Mononuclear cell (primary cell): ENCODE data around the gene PSG4. TPM values are rescaled to one million over a fixed set of nuclear protein-coding genes. Genes with fewer than 3 reads are reported as not detected.
"Not testable (repeated sequence)": the region's sequence is repeated elsewhere in the genome, so short reads cannot be mapped to it uniquely, and the experiment has no call there.

Source experiments
- H3K27me3 ChIP-seq: 2 replicates; pipeline ENCODE4 v1.6.0; 2011; ENCODE audit warnings: low read length, control low read depth; ENCODE audit not compliant: insufficient read depth
- H3K4me1 ChIP-seq: 2 replicates; pipeline ENCODE4 v1.5.1; 2011; ENCODE audit warnings: mild to moderate bottlenecking, low read length, control low read depth; ENCODE audit not compliant: insufficient read depth
- H3K4me3 ChIP-seq: 2 replicates; pipeline ENCODE4 v1.5.1; 2011; ENCODE audit warnings: mild to moderate bottlenecking, low read length, moderate library complexity
- H3K9me3 ChIP-seq: 2 replicates; pipeline ENCODE4 v1.5.1; 2011; ENCODE audit warnings: low read depth, mild to moderate bottlenecking, control low read depth, low read length
- total RNA-seq: library from RNA; depleted of rRNA; stranded (reverse); fragments of >200 nt; gene quantifications from one replicate; pipeline ENCODE4 v1.2.3, GENCODE V29; 2012

The PSG4 gene
- total RNA-seq, 1 donor = not detected

DNA sequence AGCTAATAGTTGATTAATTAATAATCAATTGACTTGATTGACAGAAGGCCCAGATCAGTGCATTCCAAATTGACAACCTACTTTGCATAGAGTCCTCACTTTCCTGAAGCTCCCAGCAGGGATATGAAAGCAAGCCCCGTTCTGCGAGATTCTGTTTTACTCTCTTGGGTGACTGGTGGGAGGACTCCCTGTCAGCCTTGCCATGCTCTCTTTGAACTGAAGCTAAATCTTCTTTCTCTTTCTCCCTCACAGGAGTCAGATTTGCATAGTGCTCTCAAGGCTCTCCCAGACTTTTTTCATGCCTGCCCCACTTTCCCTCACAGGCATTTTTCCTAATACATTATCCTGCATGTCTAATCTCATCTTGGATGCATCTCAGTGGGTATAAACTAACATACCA is 10.4 kb upstream of the PSG4 start:
- not testable (repeated sequence) for H3K4me1 ChIP-seq, H3K27me3 ChIP-seq

GRCh38 chr19:43207991-43208390 is 2.6 kb upstream of the PSG4 start:
- Histone ChIP-seq H3K27me3 (no peaks in the 10 kb centered on the region), H3K4me3 (no peak overlapping the region), H3K4me1 (no peaks in the 10 kb centered on the region), H3K9me3 (no peaks in the 10 kb centered on the region)

More for the DNA sequence above, 10.4 kb upstream of the PSG4 start:
- H3K9me3 ChIP-seq, H3K4me3 ChIP-seq: not testable (repeated sequence)

GRCh38 chr19:43207174-43207573 is 1.7 kb upstream of the PSG4 start:
- H3K27me3 ChIP-seq, H3K9me3 ChIP-seq, H3K4me1 ChIP-seq, H3K4me3 ChIP-seq: not testable (repeated sequence)

GRCh38 chr19:43203611-43204010 is 1.8 kb downstream of the PSG4 start:
- H3K9me3 ChIP-seq, H3K4me3 ChIP-seq, H3K4me1 ChIP-seq, H3K27me3 ChIP-seq: not testable (repeated sequence)

DNA sequence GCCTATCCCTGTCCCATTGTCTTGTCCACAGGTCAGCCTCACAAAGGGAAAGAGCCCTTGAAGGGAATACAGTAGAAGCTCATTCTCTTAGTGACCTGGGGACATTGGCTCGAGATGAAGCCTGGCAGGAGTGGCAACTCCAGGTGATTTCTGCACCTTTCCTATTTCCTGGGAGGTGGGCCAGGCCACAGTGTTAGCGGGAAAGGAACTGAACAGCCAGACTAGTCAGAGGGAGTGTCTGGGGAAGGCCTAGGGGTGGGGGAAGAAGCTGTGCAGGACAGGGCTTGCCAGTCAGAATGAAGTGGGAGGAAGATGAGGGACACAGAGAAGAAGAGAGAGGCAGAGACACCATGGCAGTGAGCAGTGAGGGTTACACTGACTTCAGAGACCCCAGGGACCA is 3.5 kb downstream of the PSG4 start:
- H3K4me1 ChIP-seq, H3K9me3 ChIP-seq, H3K27me3 ChIP-seq, H3K4me3 ChIP-seq: not testable (repeated sequence)

- not testable (repeated sequence) for H3K27me3 ChIP-seq, H3K4me3 ChIP-seq, H3K4me1 ChIP-seq, H3K9me3 ChIP-seq
Measured at GRCh38 chr19:43201337-43201801, 4.1 kb downstream of the PSG4 start.

- H3K4me1 ChIP-seq, H3K4me3 ChIP-seq, H3K27me3 ChIP-seq: not testable (repeated sequence)
Measured at GRCh38 chr19:43198686-43199419, 6.6 kb downstream of the PSG4 start.

GRCh38 chr19:43197666-43198397 is 7.6 kb downstream of the PSG4 start:
- not testable (repeated sequence) for H3K9me3 ChIP-seq, H3K4me1 ChIP-seq, H3K27me3 ChIP-seq, H3K4me3 ChIP-seq

More at GRCh38 chr19:43198686-43199419, 6.6 kb downstream of the PSG4 start:
- H3K9me3 ChIP-seq = not testable (repeated sequence)

DNA sequence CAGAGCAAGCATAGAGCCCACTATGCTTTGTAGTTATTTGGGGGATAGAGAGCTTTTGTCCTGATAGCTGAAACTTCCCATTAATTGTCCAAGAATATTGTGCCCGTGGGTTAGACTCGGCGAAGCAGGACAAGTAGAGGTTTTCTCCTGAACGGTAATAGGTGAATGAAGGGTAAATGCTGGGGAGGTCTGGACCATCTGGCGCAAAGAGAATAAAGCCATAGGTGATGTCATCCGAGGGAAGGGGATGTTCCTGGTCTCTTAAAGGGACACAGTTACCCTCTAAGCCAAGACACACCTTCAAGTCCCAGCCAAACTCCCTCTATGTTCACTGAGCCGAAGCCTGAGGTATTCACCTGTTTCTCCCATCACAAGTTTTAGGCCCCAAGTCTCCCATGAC is 11.0 kb downstream of the PSG4 start:
- not testable (repeated sequence) for H3K27me3 ChIP-seq, H3K9me3 ChIP-seq, H3K4me1 ChIP-seq, H3K4me3 ChIP-seq

- not testable (repeated sequence) for H3K27me3 ChIP-seq, H3K4me1 ChIP-seq
Measured at GRCh38 chr19:43192381-43193155, 12.9 kb downstream of the PSG4 start.

DNA sequence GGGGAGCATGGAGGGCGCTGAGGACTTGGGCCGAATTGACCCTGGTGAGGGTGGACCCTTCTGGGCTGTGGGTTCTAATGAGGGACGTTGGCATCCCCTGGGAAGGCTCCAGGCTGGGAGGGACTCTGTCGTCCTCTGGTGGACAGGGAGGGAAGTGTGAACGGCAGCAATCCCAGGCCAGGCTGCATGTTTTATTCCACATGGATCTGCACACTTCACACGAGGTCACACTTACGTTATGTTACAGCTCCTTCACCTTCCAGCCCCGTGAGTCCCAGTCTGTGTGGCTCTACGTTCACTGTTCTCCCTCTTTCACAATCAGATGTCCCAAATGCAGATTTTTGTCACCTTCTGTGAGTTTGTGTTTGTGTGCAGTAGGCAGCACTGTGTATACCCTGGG is 17.3 kb downstream of the PSG4 start:
- H3K4me1 ChIP-seq, H3K27me3 ChIP-seq, H3K9me3 ChIP-seq, H3K4me3 ChIP-seq: not testable (repeated sequence)

More at GRCh38 chr19:43192381-43193155, 12.9 kb downstream of the PSG4 start:
- H3K9me3 ChIP-seq, H3K4me3 ChIP-seq: not testable (repeated sequence)

- not testable (repeated sequence) for H3K4me1 ChIP-seq, H3K27me3 ChIP-seq, H3K4me3 ChIP-seq, H3K9me3 ChIP-seq
Measured at GRCh38 chr19:43186311-43186935, 19.0 kb downstream of the PSG4 start, which contains the start of gene PSG5. TSS of gene PSG5 (minus strand) at chr19:43186536. CDS start at chr19:43186405, 131 bp downstream.

- H3K4me1 ChIP-seq, H3K4me3 ChIP-seq, H3K27me3 ChIP-seq, H3K9me3 ChIP-seq: not testable (repeated sequence)
Measured at GRCh38 chr19:43181869-43182771, 23.3 kb downstream of the PSG4 start.

DNA sequence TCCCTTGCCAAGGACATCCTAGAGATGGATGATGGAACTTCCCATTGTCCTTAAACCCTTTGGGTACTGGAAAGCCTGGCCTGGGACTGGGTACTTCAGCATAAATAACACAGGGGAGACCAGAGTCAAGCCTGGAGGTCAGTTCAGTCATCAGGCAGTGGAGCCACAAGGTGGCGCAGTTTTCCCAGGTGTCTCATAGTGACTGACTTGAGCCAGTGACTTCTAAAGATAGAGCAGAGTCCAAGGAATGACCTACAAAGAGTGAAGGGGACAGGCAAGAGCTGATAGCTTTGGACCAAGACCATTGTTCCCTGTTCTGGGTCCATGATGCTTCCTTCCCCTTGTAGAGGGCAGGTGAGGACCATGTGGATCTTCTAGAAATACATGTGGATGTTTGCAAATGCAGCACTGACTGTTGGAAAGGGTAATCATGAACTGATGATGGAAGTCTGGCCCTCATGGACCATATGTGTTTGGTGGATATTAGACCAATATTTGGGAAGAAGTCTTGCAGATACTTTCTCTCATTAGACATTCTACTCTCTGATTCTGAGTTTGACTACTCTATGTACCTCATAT is 25.8 kb downstream of the PSG4 start:
- H3K9me3 ChIP-seq, H3K4me3 ChIP-seq, H3K4me1 ChIP-seq, H3K27me3 ChIP-seq: not testable (repeated sequence)
